BE2C (cell line): ENCODE data around the gene NRXN2. TPM values are rescaled to one million over a fixed set of nuclear protein-coding genes. Genes with fewer than 3 reads are reported as not detected.

Experiments used
- DNase-seq: peaks from one replicate; pipeline ENCODE4 v3.0.0-alpha.2; 2020
- H3K27me3 ChIP-seq: fragments of 250-450 bp; sonication (Bioruptor Pico); 2 replicates; pipeline ENCODE4 v1.5.1; 2020; ENCODE audit warnings: mild to moderate bottlenecking
- H3K36me3 ChIP-seq: fragments of 250-450 bp; sonication (Bioruptor Pico); 2 replicates; pipeline ENCODE4 v1.5.1; 2020; ENCODE audit warnings: mild to moderate bottlenecking
- H3K4me1 ChIP-seq: fragments of 250-450 bp; sonication (Bioruptor Pico); 2 replicates; pipeline ENCODE4 v1.5.1; 2020
- H3K4me3 ChIP-seq: 2 replicates; pipeline ENCODE4 v1.5.1; 2011; ENCODE audit warnings: low read depth, low read length
- H3K9me3 ChIP-seq: fragments of 250-450 bp; sonication (Bioruptor Pico); 2 replicates; pipeline ENCODE4 v1.5.1; 2020
- CTCF ChIP-seq: IDR thresholded peaks from 2 replicates; pipeline ENCODE4 v1.5.1; 2012; ENCODE audit warnings: mild to moderate bottlenecking, low read depth, low read length
- polyA plus RNA-seq: library from polyadenylated mRNA; unstranded; fragments of >200 nt; gene quantifications from one replicate; pipeline ENCODE4 v1.2.1, GENCODE V29; 2012; ENCODE audit warnings: low read depth, missing spikeins; ENCODE audit not compliant: insufficient read length, insufficient read depth

NRXN2 gene
- 40.8 TPM for polyA plus RNA-seq

- Histone ChIP-seq H3K27me3 (no peaks in the 10 kb centered on the region), H3K4me3 (peak within 1 kb of the TSS; percentile 56), H3K36me3 (no peaks in the 10 kb centered on the region), H3K4me1 (no peaks in the 10 kb centered on the region), H3K9me3 (no peaks in the 10 kb centered on the region)
- TF ChIP-seq CTCF = peak; percentile 66
- peak; percentile 84 for DNase-seq
Measured at GRCh38 chr11:64723117-64723906, at the start of gene NRXN2. Gene NRXN2, minus strand, starts transcription at chr11:64723197. Its CDS starts 9,498 bp downstream, at chr11:64713699.

DNA sequence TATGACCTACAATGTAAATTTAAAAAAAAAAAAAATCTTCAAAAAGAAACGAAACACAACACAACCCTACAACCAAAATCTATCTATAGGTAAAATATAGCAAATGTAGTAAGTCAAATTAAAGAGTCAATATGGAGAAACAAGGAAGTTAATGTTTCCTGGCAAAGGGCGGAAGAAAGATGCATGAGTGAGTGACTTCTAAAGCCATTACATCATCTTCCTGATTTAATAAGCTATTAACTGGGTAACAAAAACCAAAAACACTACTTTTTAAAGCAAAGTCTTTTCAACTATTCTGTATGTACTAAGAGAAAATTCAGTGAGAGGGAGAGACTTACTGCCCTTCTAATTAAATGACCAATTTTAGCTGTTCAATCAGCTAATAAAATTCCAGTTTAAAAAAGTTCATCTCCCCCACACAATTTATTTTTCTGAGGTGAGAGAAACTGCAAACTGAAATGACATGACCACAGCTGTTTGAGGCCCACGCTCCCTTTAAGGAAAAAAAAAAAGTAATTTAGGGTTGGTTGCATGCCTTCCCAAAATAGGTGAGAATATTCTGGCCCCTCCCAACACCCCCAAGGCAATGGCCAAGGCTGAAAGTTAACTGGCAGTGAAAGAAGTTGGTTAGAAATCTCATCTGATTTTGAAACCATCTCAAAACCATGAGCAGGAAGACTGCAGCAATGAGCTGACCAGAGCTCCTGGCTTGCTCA, 49.5 kb upstream of the NRXN2 start:
- Histone ChIP-seq H3K9me3 (no peaks in the 10 kb centered on the region), H3K36me3 (peaks cover 100% of the 10 kb centered on the region), H3K4me1 (no peaks in the 10 kb centered on the region; the same call in 1 of the 2 replicates), H3K4me3 (no peak overlapping the region), H3K27me3 (no peaks in the 10 kb centered on the region)
- TF ChIP-seq CTCF = no peak
- DNase-seq = no peak

DNA sequence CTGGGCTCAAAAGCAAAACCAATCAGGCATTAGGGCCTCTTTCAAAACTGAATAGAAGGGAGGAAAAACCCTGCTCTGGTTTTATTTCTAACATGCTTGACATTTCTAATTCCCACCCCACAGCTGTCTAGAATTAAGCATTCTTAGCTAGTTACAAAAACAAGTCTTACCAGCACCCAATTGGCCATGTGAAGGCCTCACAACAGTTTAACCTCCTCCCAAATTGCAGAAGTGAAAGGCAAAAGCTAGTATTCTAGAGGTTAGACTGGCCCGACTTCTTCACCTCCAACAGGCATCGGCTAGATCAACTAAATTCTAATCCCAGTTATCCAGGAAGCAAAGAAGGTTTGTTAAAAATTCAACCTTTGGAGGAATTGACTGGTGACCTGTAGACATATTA, 48.9 kb upstream of the NRXN2 start:
- Histone ChIP-seq H3K9me3 (no peaks in the 10 kb centered on the region), H3K4me3 (no peak overlapping the region), H3K36me3 (peaks cover 100% of the 10 kb centered on the region), H3K4me1 (no peaks in the 10 kb centered on the region; the same call in 1 of the 2 replicates), H3K27me3 (no peaks in the 10 kb centered on the region)
- no peak for TF ChIP-seq CTCF
- DNase-seq = no peak

DNA sequence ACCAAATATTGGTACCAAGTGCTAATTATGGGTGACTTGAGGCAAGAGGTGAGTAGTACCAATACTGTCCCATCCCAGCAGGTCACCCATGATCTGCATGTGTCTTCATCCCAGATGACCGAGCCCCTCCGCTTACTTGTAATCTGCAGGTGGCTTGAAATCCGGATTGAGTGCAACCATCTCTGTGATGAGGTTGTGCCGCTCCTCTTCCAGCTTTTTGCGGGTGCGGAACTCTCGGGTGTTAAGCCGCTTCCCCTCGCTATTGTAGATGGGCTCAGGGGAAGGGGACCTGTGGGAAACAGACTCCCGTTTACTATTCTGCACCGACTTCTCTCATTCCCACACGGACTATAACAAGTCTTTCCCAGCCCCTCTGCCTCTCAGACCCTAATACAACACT, 47.1 kb upstream of the NRXN2 start:
- Histone ChIP-seq H3K4me3 (no peak overlapping the region), H3K27me3 (no peaks in the 10 kb centered on the region), H3K36me3 (peaks cover 91% of the 10 kb centered on the region), H3K9me3 (no peaks in the 10 kb centered on the region), H3K4me1 (no peaks in the 10 kb centered on the region)
- TF ChIP-seq CTCF = no peak
- no peak for DNase-seq

GRCh38 chr11:64769283-64769682, 46.3 kb upstream of the NRXN2 start:
- no peaks in the 10 kb centered on the region for H3K4me1 ChIP-seq
- TF ChIP-seq CTCF = no peak
- no peak for DNase-seq
- H3K9me3 ChIP-seq = no peaks in the 10 kb centered on the region
- H3K27me3 ChIP-seq = no peaks in the 10 kb centered on the region
- no peak overlapping the region for H3K4me3 ChIP-seq
- peaks cover 91% of the 10 kb centered on the region for H3K36me3 ChIP-seq

DNA sequence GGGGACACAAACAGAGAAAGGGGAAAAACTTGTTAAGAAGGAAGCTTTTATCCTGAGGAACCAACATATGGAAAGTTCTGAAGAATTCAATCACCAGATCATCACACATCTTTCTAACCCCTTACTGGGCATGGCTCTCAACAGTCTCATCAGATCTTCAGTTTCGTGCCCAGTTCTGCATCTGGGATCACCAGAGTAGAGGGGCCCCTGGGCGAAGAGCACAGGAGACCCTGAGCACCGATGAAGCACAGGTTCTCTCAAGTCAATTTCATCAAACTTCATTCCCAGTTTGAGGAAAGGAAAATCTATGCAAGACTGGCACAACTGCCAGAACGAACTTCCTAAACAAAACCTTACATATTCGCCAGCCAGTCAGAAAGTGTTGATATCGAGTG, 45.3 kb upstream of the NRXN2 start:
- H3K4me3 ChIP-seq = no peak overlapping the region
- H3K4me1 ChIP-seq = no peaks in the 10 kb centered on the region
- peaks cover 91% of the 10 kb centered on the region for H3K36me3 ChIP-seq
- no peak for TF ChIP-seq CTCF
- H3K27me3 ChIP-seq = no peaks in the 10 kb centered on the region
- H3K9me3 ChIP-seq = no peaks in the 10 kb centered on the region
- no peak for DNase-seq
